HL-60 (cell line): Measurements from ENCODE around the gene CBX5.
"Not testable (repeated sequence)": the region's sequence is repeated elsewhere in the genome, so short reads cannot be mapped to it uniquely, and the experiment has no call there.

ENCODE experiments used
- DNase-seq, 2 experiments: peaks; one replicate each; pipeline ENCODE4 v3.0.0-alpha.2; 2010 to 2020; ENCODE audit warnings: low read depth in 1 of 2, low spot score in 1 of 2
- H3K27ac ChIP-seq: fragments of 250-450 bp; sonication (Bioruptor Pico); replicated peaks from 2 replicates; pipeline ENCODE4 v1.5.1; 2020; ENCODE audit warnings: mild to moderate bottlenecking, moderate library complexity
- H3K27me3 ChIP-seq: fragments of 250-450 bp; sonication (Bioruptor Pico); 2 replicates; pipeline ENCODE4 v1.5.1; 2021; ENCODE audit warnings: mild to moderate bottlenecking, moderate library complexity; ENCODE audit not compliant: insufficient read depth, poor library complexity, severe bottlenecking
- H3K4me3 ChIP-seq: replicated peaks from 2 replicates; pipeline ENCODE4 v1.5.1; 2011; ENCODE audit warnings: mild to moderate bottlenecking, control low read depth, low read length; ENCODE audit not compliant: insufficient read depth
- GABPA ChIP-seq: IDR thresholded peaks from 2 replicates; pipeline ENCODE4 v1.6.1; 2012; ENCODE audit warnings: low read depth
- POLR2AphosphoS5 ChIP-seq: IDR thresholded peaks from 2 replicates; pipeline ENCODE4 v1.6.1; 2012; ENCODE audit warnings: low read depth
- SPI1 ChIP-seq: IDR thresholded peaks from 2 replicates; pipeline ENCODE4 v1.6.1; 2012; ENCODE audit warnings: low read depth, mild to moderate bottlenecking, borderline replicate concordance
- TF ChIP-seq, protein P1 (sequence below): IDR thresholded peaks from one replicate; pipeline ENCODE4 v1.5.1; 2011; ENCODE audit warnings: low read length, control low read depth, inconsistent platforms; ENCODE audit not compliant: insufficient read depth
- TF ChIP-seq, protein P2 (sequence below): IDR thresholded peaks from 2 replicates; pipeline ENCODE4 v1.6.1; 2012; ENCODE audit warnings: low read depth; ENCODE audit not compliant: insufficient replicate concordance

Gene CBX5

DNA sequence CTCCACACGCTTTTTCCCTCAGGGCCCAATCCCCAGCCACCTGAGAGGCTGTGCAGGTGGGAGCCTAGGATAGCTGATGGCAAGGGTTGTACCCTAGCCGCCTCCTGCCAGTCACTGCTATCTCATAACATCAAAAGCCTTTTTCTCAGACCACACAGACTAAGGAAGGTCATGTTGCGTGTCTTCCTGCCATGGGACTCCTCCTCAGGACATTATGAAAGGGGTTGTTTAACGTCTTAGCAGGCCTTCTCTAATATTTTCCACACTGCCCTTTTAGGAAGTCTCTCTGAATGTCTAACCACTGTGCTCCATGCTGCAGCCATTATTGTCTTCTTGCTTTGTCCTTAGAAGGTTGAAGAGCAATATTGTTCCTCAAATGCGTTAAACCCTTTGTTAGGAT lies 83.5 kb downstream of the CBX5 start:
- 0 out of 2 replicates have a peak, but pooled peaks have one; percentile 21 for TF ChIP-seq POLR2AphosphoS5
- TF ChIP-seq, protein P1, sequence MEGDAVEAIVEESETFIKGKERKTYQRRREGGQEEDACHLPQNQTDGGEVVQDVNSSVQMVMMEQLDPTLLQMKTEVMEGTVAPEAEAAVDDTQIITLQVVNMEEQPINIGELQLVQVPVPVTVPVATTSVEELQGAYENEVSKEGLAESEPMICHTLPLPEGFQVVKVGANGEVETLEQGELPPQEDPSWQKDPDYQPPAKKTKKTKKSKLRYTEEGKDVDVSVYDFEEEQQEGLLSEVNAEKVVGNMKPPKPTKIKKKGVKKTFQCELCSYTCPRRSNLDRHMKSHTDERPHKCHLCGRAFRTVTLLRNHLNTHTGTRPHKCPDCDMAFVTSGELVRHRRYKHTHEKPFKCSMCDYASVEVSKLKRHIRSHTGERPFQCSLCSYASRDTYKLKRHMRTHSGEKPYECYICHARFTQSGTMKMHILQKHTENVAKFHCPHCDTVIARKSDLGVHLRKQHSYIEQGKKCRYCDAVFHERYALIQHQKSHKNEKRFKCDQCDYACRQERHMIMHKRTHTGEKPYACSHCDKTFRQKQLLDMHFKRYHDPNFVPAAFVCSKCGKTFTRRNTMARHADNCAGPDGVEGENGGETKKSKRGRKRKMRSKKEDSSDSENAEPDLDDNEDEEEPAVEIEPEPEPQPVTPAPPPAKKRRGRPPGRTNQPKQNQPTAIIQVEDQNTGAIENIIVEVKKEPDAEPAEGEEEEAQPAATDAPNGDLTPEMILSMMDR = no peak
- TF ChIP-seq, protein P2, sequence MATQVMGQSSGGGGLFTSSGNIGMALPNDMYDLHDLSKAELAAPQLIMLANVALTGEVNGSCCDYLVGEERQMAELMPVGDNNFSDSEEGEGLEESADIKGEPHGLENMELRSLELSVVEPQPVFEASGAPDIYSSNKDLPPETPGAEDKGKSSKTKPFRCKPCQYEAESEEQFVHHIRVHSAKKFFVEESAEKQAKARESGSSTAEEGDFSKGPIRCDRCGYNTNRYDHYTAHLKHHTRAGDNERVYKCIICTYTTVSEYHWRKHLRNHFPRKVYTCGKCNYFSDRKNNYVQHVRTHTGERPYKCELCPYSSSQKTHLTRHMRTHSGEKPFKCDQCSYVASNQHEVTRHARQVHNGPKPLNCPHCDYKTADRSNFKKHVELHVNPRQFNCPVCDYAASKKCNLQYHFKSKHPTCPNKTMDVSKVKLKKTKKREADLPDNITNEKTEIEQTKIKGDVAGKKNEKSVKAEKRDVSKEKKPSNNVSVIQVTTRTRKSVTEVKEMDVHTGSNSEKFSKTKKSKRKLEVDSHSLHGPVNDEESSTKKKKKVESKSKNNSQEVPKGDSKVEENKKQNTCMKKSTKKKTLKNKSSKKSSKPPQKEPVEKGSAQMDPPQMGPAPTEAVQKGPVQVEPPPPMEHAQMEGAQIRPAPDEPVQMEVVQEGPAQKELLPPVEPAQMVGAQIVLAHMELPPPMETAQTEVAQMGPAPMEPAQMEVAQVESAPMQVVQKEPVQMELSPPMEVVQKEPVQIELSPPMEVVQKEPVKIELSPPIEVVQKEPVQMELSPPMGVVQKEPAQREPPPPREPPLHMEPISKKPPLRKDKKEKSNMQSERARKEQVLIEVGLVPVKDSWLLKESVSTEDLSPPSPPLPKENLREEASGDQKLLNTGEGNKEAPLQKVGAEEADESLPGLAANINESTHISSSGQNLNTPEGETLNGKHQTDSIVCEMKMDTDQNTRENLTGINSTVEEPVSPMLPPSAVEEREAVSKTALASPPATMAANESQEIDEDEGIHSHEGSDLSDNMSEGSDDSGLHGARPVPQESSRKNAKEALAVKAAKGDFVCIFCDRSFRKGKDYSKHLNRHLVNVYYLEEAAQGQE = no peak
- H3K27ac ChIP-seq = peak overlapping the region; percentile 54
- H3K4me3 ChIP-seq = peak overlapping the region; percentile 34
- DNase-seq = peak; percentile 24 to 57
- H3K27me3 ChIP-seq = no peaks in the 10 kb centered on the region

DNA sequence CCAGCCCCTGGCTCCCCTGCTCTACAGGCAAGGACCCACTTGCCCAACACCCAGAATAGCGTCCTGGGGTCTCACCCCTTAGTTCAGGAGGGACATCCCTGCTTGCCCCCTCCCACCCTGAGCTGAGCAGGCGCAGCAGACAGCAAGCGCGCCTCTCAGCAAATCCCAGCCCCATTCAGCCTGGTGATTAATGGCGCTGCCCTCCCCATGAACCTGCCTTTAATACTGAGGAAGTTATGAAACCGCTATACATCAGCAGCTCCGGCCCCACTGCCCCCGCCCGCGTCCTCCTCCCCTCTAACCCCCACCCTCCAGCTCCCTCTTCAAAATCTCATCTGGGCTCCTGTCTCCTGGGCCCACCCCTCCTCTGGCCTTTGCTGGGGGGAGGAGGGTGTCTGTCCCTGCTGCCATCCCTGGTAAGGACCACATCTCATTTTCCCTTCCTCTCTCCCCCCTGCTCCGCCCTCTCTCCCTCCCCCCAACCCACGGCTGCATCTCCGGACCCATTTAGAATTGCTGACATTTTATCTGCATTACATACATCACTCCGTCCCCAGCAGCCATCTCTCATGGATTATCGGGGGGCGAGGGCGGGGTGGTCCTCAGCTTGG lies 84.1 kb downstream of the CBX5 start:
- peak overlapping the region; percentile 54 for H3K27ac ChIP-seq
- TF ChIP-seq SPI1 = no peak
- TF ChIP-seq, protein P2 = no peak
- TF ChIP-seq, protein P1 = no peak
- TF ChIP-seq GABPA = no peak
- no peak for TF ChIP-seq POLR2AphosphoS5
- peak overlapping the region; percentile 34 for H3K4me3 ChIP-seq
- peak; percentile 37 to 73 for DNase-seq
- H3K27me3 ChIP-seq = no peaks in the 10 kb centered on the region

GRCh38 chr12:54195080-54195736 lies 84.7 kb downstream of the CBX5 start:
- H3K27me3 ChIP-seq = no peaks in the 10 kb centered on the region
- peak overlapping the region; percentile 36 for H3K27ac ChIP-seq
- TF ChIP-seq GABPA (no peak), POLR2AphosphoS5 (no peak), SPI1 (no peak)
- TF ChIP-seq, protein P2 = no peak
- TF ChIP-seq, protein P1 = no peak
- DNase-seq = no peak
- H3K4me3 ChIP-seq = no peak overlapping the region

GRCh38 chr12:54194611-54195010 lies 85.3 kb downstream of the CBX5 start:
- not testable (repeated sequence) for H3K27ac ChIP-seq, H3K4me3 ChIP-seq, DNase-seq, H3K27me3 ChIP-seq
